Calu3 (cell line): Measurements from ENCODE around the gene LRRC9. TPM values are rescaled to one million over a fixed set of nuclear protein-coding genes. Genes with fewer than 3 reads are reported as not detected.
"Not testable (repeated sequence)": the region's sequence is repeated elsewhere in the genome, so short reads cannot be mapped to it uniquely, and the experiment has no call there.

ENCODE experiments used
- BruUV-seq: library from RNA; stranded (reverse); fragments of 400-500 nt; replicated peaks from 2 replicates; lab custom pipeline; 2021; lab: Mats Ljungman, UMichigan
- CTCF ChIA-PET: fragments of 300-600 bp; sonication (Branson Sonifier 250); formaldehyde crosslinking; loops from one replicate; lab custom pipeline; 2022; ENCODE audit warnings: antibody characterized with exemption; lab: Charles Lee
- DNase-seq: peaks from one replicate; pipeline ENCODE4 v3.0.0; 2022
- H3K27ac Mint-ChIP-seq: one replicate; pipeline ENCODE4 v1.8.0; 2022; ENCODE audit warnings: mixed read lengths; ENCODE audit not compliant: unreplicated experiment
- H3K27me3 Mint-ChIP-seq: one replicate; pipeline ENCODE4 v1.8.0; 2022; ENCODE audit warnings: mixed read lengths; ENCODE audit not compliant: unreplicated experiment
- H3K36me3 Mint-ChIP-seq: one replicate; pipeline ENCODE4 v1.8.0; 2022; ENCODE audit warnings: mild to moderate bottlenecking, moderate library complexity, mixed read lengths; ENCODE audit not compliant: insufficient read depth, unreplicated experiment
- H3K4me1 Mint-ChIP-seq: one replicate; pipeline ENCODE4 v1.8.0; 2022; ENCODE audit warnings: mild to moderate bottlenecking, low read depth, mixed read lengths; ENCODE audit not compliant: unreplicated experiment
- H3K4me3 Mint-ChIP-seq: one replicate; pipeline ENCODE4 v1.8.0; 2022; ENCODE audit warnings: mild to moderate bottlenecking, low read depth, moderate library complexity, mixed read lengths; ENCODE audit not compliant: unreplicated experiment
- H3K9me3 Mint-ChIP-seq: one replicate; pipeline ENCODE4 v1.8.0; 2022; ENCODE audit warnings: low read depth, mixed read lengths; ENCODE audit not compliant: unreplicated experiment
- CTCF ChIP-seq: fragments of 200-600 bp; IDR thresholded peaks from one replicate; pipeline ENCODE4 v1.8.0; 2022; ENCODE audit warnings: antibody characterized with exemption; ENCODE audit not compliant: unreplicated experiment
- intact Hi-C: fragments of 100-400 bp; cut with micrococcal nuclease; formaldehyde crosslinking; loops from one replicate; pipeline ENCODE4 v1.10.0; 2022; ENCODE audit not compliant: unreplicated experiment
- total RNA-seq: library from RNA; stranded (reverse); gene quantifications from 2 replicates; pipeline ENCODE4 v1.2.3, GENCODE V29; 2022

LRRC9 gene
- total RNA-seq, 1 experiment from 2014 or later, result not detected

- Mint-ChIP-seq H3K27ac (peak overlapping the region; percentile 77), H3K4me3 (peak overlapping the region; percentile 79), H3K4me1 (peaks cover 25% of the 10 kb centered on the region), H3K9me3 (no peaks in the 10 kb centered on the region), H3K36me3 (peaks cover 42% of the 10 kb centered on the region), H3K27me3 (no peaks in the 10 kb centered on the region)
- CTCF ChIA-PET, result no interaction called here
- no peak for TF ChIP-seq CTCF
- no TSS peak for BruUV-seq
- DNase-seq, result no peak
- intact Hi-C loops, result no loop called here
Measured at GRCh38 chr14:60095781-60096450, 176.0 kb downstream of the LRRC9 start.

GRCh38 chr14:60097974-60098373 lies 178.0 kb downstream of the LRRC9 start:
- H3K4me1 Mint-ChIP-seq, result peaks cover 25% of the 10 kb centered on the region
- peaks cover 21% of the 10 kb centered on the region for H3K36me3 Mint-ChIP-seq
- H3K27ac Mint-ChIP-seq, result no peak overlapping the region
- DNase-seq, result no peak
- no peak overlapping the region for H3K4me3 Mint-ChIP-seq
- H3K9me3 Mint-ChIP-seq, result no peaks in the 10 kb centered on the region
- H3K27me3 Mint-ChIP-seq, result no peaks in the 10 kb centered on the region
- CTCF ChIA-PET, result no interaction called here
- intact Hi-C loops, result no loop called here
- BruUV-seq, result no TSS peak
- no peak for TF ChIP-seq CTCF

- intact Hi-C loops, H3K4me3 Mint-ChIP-seq, H3K27me3 Mint-ChIP-seq, H3K9me3 Mint-ChIP-seq, H3K27ac Mint-ChIP-seq, H3K36me3 Mint-ChIP-seq, BruUV-seq, CTCF ChIA-PET, DNase-seq: not testable (repeated sequence)
- peaks cover 12% of the 10 kb centered on the region for H3K4me1 Mint-ChIP-seq
Measured at GRCh38 chr14:60099855-60100254, 179.9 kb downstream of the LRRC9 start.

- Mint-ChIP-seq H3K4me1 (no peaks in the 10 kb centered on the region), H3K9me3 (no peaks in the 10 kb centered on the region), H3K27me3 (no peaks in the 10 kb centered on the region), H3K36me3 (no peaks in the 10 kb centered on the region), H3K4me3 (no peak overlapping the region), H3K27ac (no peak overlapping the region)
- TF ChIP-seq CTCF, result no peak
- no peak for DNase-seq
- no TSS peak for BruUV-seq
- intact Hi-C loops, result no loop called here
- CTCF ChIA-PET, result no interaction called here
Measured at GRCh38 chr14:60101786-60102185, 181.8 kb downstream of the LRRC9 start.

GRCh38 chr14:60102389-60102788 lies 182.4 kb downstream of the LRRC9 start:
- Mint-ChIP-seq H3K36me3 (no peaks in the 10 kb centered on the region), H3K27me3 (no peaks in the 10 kb centered on the region), H3K27ac (no peak overlapping the region), H3K4me1 (no peaks in the 10 kb centered on the region), H3K9me3 (no peaks in the 10 kb centered on the region), H3K4me3 (no peak overlapping the region)
- CTCF ChIA-PET, result no interaction called here
- no TSS peak for BruUV-seq
- TF ChIP-seq CTCF, result no peak
- intact Hi-C loops, result no loop called here
- no peak for DNase-seq
